ENCODE results near the gene MYBPC3. TPM values are rescaled to one million over a fixed set of nuclear protein-coding genes. Genes with fewer than 3 reads are reported as not detected.

MYBPC3 gene
- polyA plus RNA-seq, 4 donors = 0.03 to 5.4 (median 0.04) TPM; not detected in 1

GRCh38 chr11:47372422-47372821, 19.9 kb upstream of the MYBPC3 start:
- Histone ChIP-seq H3K27me3 (ENCODE audit: control insufficient read depth in 3 of 3, insufficient read depth in 3 of 3, low read length in 3 of 3) (no peaks in the 10 kb centered on the region), H3K36me3 (ENCODE audit: control insufficient read depth in 3 of 3, insufficient read depth in 2 of 3, low read depth in 1 of 3, low read length in 3 of 3) (no peaks in the 10 kb centered on the region), H3K27ac (ENCODE audit: low read depth in 1 of 3, low read length in 2 of 3) (no peak overlapping the region), H3K9me3 (ENCODE audit: control insufficient read depth in 2 of 2, insufficient read depth in 1 of 2, low read depth in 1 of 2, low read length in 1 of 2) (no peaks in the 10 kb centered on the region), H3K4me1 (ENCODE audit: control insufficient read depth in 3 of 3, insufficient read depth in 2 of 3, low read depth in 1 of 3, low read length in 2 of 3) (no peaks in the 10 kb centered on the region), H3K4me3 (ENCODE audit: low read depth in 1 of 3, low read length in 3 of 3) (no peak overlapping the region)
- FAIRE-seq (no peak), DNase-seq (no peak)
- WGBS, 3 donors = 76 to 81% (median 77%) methylated on average over 7 of the region's 7 CpGs

GRCh38 chr11:47369676-47370075, 17.2 kb upstream of the MYBPC3 start:
- no peaks in the 10 kb centered on the region for H3K4me1 ChIP-seq (ENCODE audit: control insufficient read depth in 3 of 3, insufficient read depth in 2 of 3, low read depth in 1 of 3, low read length in 2 of 3)
- no peak for FAIRE-seq
- H3K27me3 ChIP-seq (ENCODE audit: control insufficient read depth in 3 of 3, insufficient read depth in 3 of 3, low read length in 3 of 3) = no peaks in the 10 kb centered on the region
- H3K9me3 ChIP-seq (ENCODE audit: control insufficient read depth in 2 of 2, insufficient read depth in 1 of 2, low read depth in 1 of 2, low read length in 1 of 2) = no peaks in the 10 kb centered on the region
- no peak for DNase-seq
- H3K36me3 ChIP-seq (ENCODE audit: control insufficient read depth in 3 of 3, insufficient read depth in 2 of 3, low read depth in 1 of 3, low read length in 3 of 3) = no peaks in the 10 kb centered on the region
- no peak overlapping the region for H3K4me3 ChIP-seq (ENCODE audit: low read depth in 1 of 3, low read length in 3 of 3)
- 47 to 54% (median 50%) methylated on average over 3 of the region's 3 CpGs for WGBS, 3 donors
- no peak overlapping the region for H3K27ac ChIP-seq (ENCODE audit: low read depth in 1 of 3, low read length in 2 of 3)

- Histone ChIP-seq H3K36me3 (ENCODE audit: control insufficient read depth in 3 of 3, insufficient read depth in 2 of 3, low read depth in 1 of 3, low read length in 3 of 3) (no peaks in the 10 kb centered on the region), H3K27me3 (ENCODE audit: control insufficient read depth in 3 of 3, insufficient read depth in 3 of 3, low read length in 3 of 3) (no peaks in the 10 kb centered on the region), H3K4me1 (ENCODE audit: control insufficient read depth in 3 of 3, insufficient read depth in 2 of 3, low read depth in 1 of 3, low read length in 2 of 3) (no peaks in the 10 kb centered on the region), H3K9me3 (ENCODE audit: control insufficient read depth in 2 of 2, insufficient read depth in 1 of 2, low read depth in 1 of 2, low read length in 1 of 2) (no peaks in the 10 kb centered on the region), H3K27ac (ENCODE audit: low read depth in 1 of 3, low read length in 2 of 3) (no peak overlapping the region), H3K4me3 (ENCODE audit: low read depth in 1 of 3, low read length in 3 of 3) (no peak overlapping the region)
- FAIRE-seq (no peak), DNase-seq (no peak)
- WGBS, 3 donors = 38 to 56% (median 45%) methylated on average over 1 of the region's 1 CpG
Observed at GRCh38 chr11:47366020-47366490, 13.6 kb upstream of the MYBPC3 start.

GRCh38 chr11:47361419-47361818, 8.9 kb upstream of the MYBPC3 start:
- no peak for DNase-seq

GRCh38 chr11:47360341-47360740, 7.8 kb upstream of the MYBPC3 start:
- no peak overlapping the region for H3K4me3 ChIP-seq (ENCODE audit: low read depth in 1 of 3, low read length in 3 of 3)
- H3K4me1 ChIP-seq (ENCODE audit: control insufficient read depth in 3 of 3, insufficient read depth in 2 of 3, low read depth in 1 of 3, low read length in 2 of 3) = no peaks in the 10 kb centered on the region
- WGBS, 3 donors = 93 to 95% (median 93%) methylated on average over 15 of the region's 15 CpGs
- no peak overlapping the region for H3K27ac ChIP-seq (ENCODE audit: low read depth in 1 of 3, low read length in 2 of 3)
- H3K9me3 ChIP-seq (ENCODE audit: control insufficient read depth in 2 of 2, insufficient read depth in 1 of 2, low read depth in 1 of 2, low read length in 1 of 2) = no peaks in the 10 kb centered on the region
- H3K27me3 ChIP-seq (ENCODE audit: control insufficient read depth in 3 of 3, insufficient read depth in 3 of 3, low read length in 3 of 3) = no peaks in the 10 kb centered on the region
- DNase-seq = no peak
- peaks cover 0 to 3% (median 0%) of the 10 kb centered on the region in 3 donors for H3K36me3 ChIP-seq (ENCODE audit: control insufficient read depth in 3 of 3, insufficient read depth in 2 of 3, low read depth in 1 of 3, low read length in 3 of 3)
- FAIRE-seq = no peak

More at GRCh38 chr11:47361419-47361818, 8.9 kb upstream of the MYBPC3 start:
- Histone ChIP-seq H3K4me3 (ENCODE audit: low read depth in 1 of 3, low read length in 3 of 3) (no peak overlapping the region), H3K9me3 (ENCODE audit: control insufficient read depth in 2 of 2, insufficient read depth in 1 of 2, low read depth in 1 of 2, low read length in 1 of 2) (no peaks in the 10 kb centered on the region), H3K27ac (ENCODE audit: low read depth in 1 of 3, low read length in 2 of 3) (no peak overlapping the region), H3K36me3 (ENCODE audit: control insufficient read depth in 3 of 3, insufficient read depth in 2 of 3, low read depth in 1 of 3, low read length in 3 of 3) (peaks cover 0 to 3% (median 0%) of the 10 kb centered on the region in 3 donors), H3K27me3 (ENCODE audit: control insufficient read depth in 3 of 3, insufficient read depth in 3 of 3, low read length in 3 of 3) (no peaks in the 10 kb centered on the region), H3K4me1 (ENCODE audit: control insufficient read depth in 3 of 3, insufficient read depth in 2 of 3, low read depth in 1 of 3, low read length in 2 of 3) (no peaks in the 10 kb centered on the region)
- FAIRE-seq = no peak
- WGBS, 3 donors = 83 to 84% (median 83%) methylated on average over 13 of the region's 13 CpGs

GRCh38 chr11:47359586-47359985, 7.1 kb upstream of the MYBPC3 start:
- H3K27ac ChIP-seq (ENCODE audit: low read depth in 1 of 3, low read length in 2 of 3) = no peak overlapping the region

GRCh38 chr11:47359162-47359561, 6.7 kb upstream of the MYBPC3 start:
- H3K4me3 ChIP-seq (ENCODE audit: low read depth in 1 of 3, low read length in 3 of 3) = no peak overlapping the region
- WGBS, 3 donors = 82 to 97% (median 89%) methylated on average over 7 of the region's 7 CpGs
- FAIRE-seq = no peak
- H3K27ac ChIP-seq (ENCODE audit: low read depth in 1 of 3, low read length in 2 of 3) = no peak overlapping the region
- H3K36me3 ChIP-seq (ENCODE audit: control insufficient read depth in 3 of 3, insufficient read depth in 2 of 3, low read depth in 1 of 3, low read length in 3 of 3) = peaks cover 0 to 3% (median 0%) of the 10 kb centered on the region in 3 donors
- no peaks in the 10 kb centered on the region for H3K9me3 ChIP-seq (ENCODE audit: control insufficient read depth in 2 of 2, insufficient read depth in 1 of 2, low read depth in 1 of 2, low read length in 1 of 2)
- no peaks in the 10 kb centered on the region for H3K27me3 ChIP-seq (ENCODE audit: control insufficient read depth in 3 of 3, insufficient read depth in 3 of 3, low read length in 3 of 3)
- H3K4me1 ChIP-seq (ENCODE audit: control insufficient read depth in 3 of 3, insufficient read depth in 2 of 3, low read depth in 1 of 3, low read length in 2 of 3) = no peaks in the 10 kb centered on the region
- DNase-seq = no peak

More at GRCh38 chr11:47359586-47359985, 7.1 kb upstream of the MYBPC3 start:
- no peak overlapping the region for H3K4me3 ChIP-seq (ENCODE audit: low read depth in 1 of 3, low read length in 3 of 3)
- DNase-seq (no peak), FAIRE-seq (no peak)
- H3K36me3 ChIP-seq (ENCODE audit: control insufficient read depth in 3 of 3, insufficient read depth in 2 of 3, low read depth in 1 of 3, low read length in 3 of 3) = peaks cover 0 to 3% (median 0%) of the 10 kb centered on the region in 3 donors
- no peaks in the 10 kb centered on the region for H3K4me1 ChIP-seq (ENCODE audit: control insufficient read depth in 3 of 3, insufficient read depth in 2 of 3, low read depth in 1 of 3, low read length in 2 of 3)
- no peaks in the 10 kb centered on the region for H3K9me3 ChIP-seq (ENCODE audit: control insufficient read depth in 2 of 2, insufficient read depth in 1 of 2, low read depth in 1 of 2, low read length in 1 of 2)
- no peaks in the 10 kb centered on the region for H3K27me3 ChIP-seq (ENCODE audit: control insufficient read depth in 3 of 3, insufficient read depth in 3 of 3, low read length in 3 of 3)
- 70 to 86% (median 80%) methylated on average over 15 to 17 of the region's 17 CpGs for WGBS, 3 donors

- H3K27me3 ChIP-seq (ENCODE audit: control insufficient read depth in 3 of 3, insufficient read depth in 3 of 3, low read length in 3 of 3) = no peaks in the 10 kb centered on the region
- H3K4me1 ChIP-seq (ENCODE audit: control insufficient read depth in 3 of 3, insufficient read depth in 2 of 3, low read depth in 1 of 3, low read length in 2 of 3) = no peaks in the 10 kb centered on the region
- WGBS, 3 donors = 86 to 91% (median 86%) methylated on average over 14 of the region's 14 CpGs
- H3K27ac ChIP-seq (ENCODE audit: low read depth in 1 of 3, low read length in 2 of 3) = no peak overlapping the region
- peaks cover 0 to 3% (median 0%) of the 10 kb centered on the region in 3 donors for H3K36me3 ChIP-seq (ENCODE audit: control insufficient read depth in 3 of 3, insufficient read depth in 2 of 3, low read depth in 1 of 3, low read length in 3 of 3)
- no peak for FAIRE-seq
- DNase-seq = no peak
- H3K4me3 ChIP-seq (ENCODE audit: low read depth in 1 of 3, low read length in 3 of 3) = no peak overlapping the region
- no peaks in the 10 kb centered on the region for H3K9me3 ChIP-seq (ENCODE audit: control insufficient read depth in 2 of 2, insufficient read depth in 1 of 2, low read depth in 1 of 2, low read length in 1 of 2)
Observed at GRCh38 chr11:47358731-47359051, 6.2 kb upstream of the MYBPC3 start.

- DNase-seq = no peak
- 90 to 92% (median 91%) methylated on average over 6 of the region's 6 CpGs for WGBS, 3 donors
- no peak overlapping the region for H3K4me3 ChIP-seq (ENCODE audit: low read depth in 1 of 3, low read length in 3 of 3)
- FAIRE-seq = no peak
- H3K36me3 ChIP-seq (ENCODE audit: control insufficient read depth in 3 of 3, insufficient read depth in 2 of 3, low read depth in 1 of 3, low read length in 3 of 3) = peaks cover 0 to 3% (median 0%) of the 10 kb centered on the region in 3 donors
- H3K9me3 ChIP-seq (ENCODE audit: control insufficient read depth in 2 of 2, insufficient read depth in 1 of 2, low read depth in 1 of 2, low read length in 1 of 2) = no peaks in the 10 kb centered on the region
- H3K4me1 ChIP-seq (ENCODE audit: control insufficient read depth in 3 of 3, insufficient read depth in 2 of 3, low read depth in 1 of 3, low read length in 2 of 3) = no peaks in the 10 kb centered on the region
- no peak overlapping the region for H3K27ac ChIP-seq (ENCODE audit: low read depth in 1 of 3, low read length in 2 of 3)
- H3K27me3 ChIP-seq (ENCODE audit: control insufficient read depth in 3 of 3, insufficient read depth in 3 of 3, low read length in 3 of 3) = no peaks in the 10 kb centered on the region
Observed at GRCh38 chr11:47357985-47358730, 5.7 kb upstream of the MYBPC3 start.

Data from small intestine (tissue), 7 donors.